NCI-H1417 treated with DMSO at 0.1 percent for 48 hours (cell line): ENCODE data around the gene GJC1.

Experiments used
- DNase-seq: peaks from one replicate; lab custom pipeline; 2025; lab: John Stamatoyannopoulos, UW

Gene GJC1

DNA sequence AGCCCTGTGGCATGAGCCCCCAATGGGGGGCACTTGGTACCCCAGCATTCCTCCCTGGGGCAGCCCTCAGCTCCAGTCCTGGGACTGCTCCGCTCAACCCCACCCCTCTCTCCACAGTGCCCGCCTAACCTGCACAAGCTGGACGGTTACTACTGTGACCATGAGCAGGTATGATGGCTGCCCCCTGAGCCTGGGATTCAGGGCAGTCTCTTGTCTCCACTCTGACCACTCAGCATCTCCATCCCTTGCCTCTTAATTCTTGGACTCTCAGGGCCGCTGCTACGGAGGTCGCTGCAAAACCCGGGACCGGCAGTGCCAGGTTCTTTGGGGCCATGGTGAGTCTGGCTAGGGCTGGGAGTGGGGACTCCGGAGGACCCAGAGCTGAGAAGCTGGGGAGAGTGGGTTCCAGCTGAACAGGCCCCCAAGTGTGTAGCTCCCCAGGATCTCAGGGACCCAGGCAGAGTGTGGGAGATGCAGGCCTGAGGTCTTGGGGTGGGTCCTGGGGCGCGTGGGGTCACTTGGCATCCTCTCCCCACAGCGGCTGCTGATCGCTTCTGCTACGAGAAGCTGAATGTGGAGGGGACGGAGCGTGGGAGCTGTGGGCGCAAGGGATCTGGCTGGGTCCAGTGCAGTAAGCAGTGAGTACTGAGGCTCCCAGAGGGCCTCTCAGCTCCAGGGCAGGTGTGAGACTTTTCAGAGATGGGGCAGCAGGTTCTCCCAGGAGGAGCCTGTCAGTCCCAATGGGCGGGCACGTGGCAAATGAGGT lies 53.3 kb downstream of the GJC1 start:
- DNase-seq, result no peak

DNA sequence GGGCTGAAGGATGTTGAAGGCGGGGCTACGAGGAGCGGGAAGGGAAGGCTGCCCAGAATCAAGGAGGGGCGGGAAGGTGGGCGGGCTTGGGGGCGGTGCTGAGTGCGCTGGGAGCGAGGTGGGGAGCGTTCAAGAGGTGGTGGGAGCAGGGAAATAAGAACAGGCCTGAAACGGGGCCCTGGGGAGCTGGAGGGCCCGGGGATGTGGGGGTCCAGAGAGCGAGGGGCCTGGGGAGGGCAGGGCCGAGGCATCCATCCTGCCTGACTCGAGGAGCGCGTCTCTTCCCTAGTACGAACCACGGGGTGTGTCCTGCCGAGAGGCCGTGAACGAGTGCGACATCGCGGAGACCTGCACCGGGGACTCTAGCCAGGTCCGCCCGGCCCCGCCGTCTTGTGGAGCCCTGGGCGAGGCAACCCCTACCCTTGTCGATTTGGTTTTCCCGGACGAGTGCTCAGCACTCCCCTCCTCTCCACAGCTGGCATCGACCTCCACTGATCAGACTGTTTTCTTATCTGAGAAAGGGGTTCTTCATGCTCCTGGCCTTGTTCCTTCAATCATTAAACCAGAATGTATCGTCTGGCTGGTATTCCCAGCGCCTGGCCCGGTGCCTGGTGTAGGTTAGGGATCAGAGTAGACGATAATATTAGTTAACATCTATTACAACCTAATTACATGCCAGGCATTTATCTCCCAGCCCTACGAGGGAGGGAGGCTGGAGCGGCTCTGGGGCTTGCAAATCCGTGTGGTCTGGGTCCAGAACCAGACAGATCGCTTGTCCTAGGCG lies 54.1 kb downstream of the GJC1 start:
- no peak for DNase-seq

DNA sequence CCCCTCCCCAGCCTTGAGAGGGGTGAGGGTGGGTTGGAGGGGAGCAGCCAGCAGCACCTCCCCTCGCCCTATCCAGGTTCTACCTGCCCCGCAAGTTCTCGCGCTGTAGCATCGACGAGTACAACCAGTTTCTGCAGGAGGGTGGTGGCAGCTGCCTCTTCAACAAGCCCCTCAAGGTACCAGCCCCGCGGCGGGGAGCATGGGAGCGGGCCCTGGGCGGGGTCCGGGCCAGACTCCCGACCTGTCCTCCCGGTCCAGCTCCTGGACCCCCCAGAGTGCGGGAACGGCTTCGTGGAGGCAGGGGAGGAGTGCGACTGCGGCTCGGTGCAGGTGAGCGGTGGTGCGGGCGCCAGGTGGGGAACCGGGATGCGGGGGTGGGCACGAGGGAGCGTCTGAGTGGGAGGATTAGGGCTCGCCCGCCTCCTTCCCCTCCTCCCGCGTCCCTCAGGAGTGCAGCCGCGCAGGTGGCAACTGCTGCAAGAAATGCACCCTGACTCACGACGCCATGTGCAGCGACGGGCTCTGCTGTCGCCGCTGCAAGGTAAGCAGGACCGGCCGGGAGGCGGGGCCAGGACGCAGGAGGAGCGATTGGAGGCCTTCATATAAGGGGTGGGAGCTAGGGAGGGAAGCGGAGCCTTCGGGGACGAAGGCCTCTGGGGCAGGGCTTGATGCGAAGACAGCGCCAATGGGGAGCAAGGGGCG lies 54.8 kb downstream of the GJC1 start:
- peak; percentile 91 for DNase-seq

DNA sequence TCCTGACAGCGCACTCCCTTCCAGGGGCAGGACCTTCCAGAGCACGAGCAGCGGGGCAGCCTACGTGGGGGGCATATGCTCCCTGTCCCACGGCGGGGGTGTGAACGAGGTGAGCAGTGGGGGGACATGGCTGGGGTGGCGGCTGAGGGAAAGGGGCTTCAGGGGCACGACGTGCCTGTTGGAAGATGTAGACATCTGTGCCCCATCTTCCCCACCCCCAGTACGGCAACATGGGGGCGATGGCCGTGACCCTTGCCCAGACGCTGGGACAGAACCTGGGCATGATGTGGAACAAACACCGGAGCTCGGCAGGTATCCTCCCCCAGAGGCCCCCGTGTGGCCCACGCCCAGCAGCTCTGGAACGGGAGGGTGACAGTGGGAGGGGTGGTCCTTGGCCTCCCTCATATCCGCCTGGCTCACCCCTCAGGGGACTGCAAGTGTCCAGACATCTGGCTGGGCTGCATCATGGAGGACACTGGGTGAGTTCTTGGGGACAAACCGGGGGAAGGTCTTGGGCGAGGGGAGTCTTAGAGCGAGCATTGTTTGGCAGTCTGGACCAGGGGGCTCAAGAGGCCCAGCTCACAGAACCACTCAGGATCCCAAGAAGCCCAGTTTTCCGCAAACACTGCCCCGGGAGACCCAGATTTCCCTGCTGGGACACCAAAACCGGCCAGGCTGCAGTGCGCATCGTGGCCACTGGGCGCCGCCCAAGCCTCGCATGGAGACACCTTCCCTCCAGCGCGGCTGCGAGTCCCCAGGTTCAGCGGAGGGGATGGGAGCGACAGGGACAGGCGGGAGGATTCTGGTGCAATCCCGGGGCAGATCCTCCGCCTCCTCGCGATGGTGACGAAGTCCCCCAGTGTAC lies 55.6 kb downstream of the GJC1 start:
- peak; percentile 4 for DNase-seq

DNA sequence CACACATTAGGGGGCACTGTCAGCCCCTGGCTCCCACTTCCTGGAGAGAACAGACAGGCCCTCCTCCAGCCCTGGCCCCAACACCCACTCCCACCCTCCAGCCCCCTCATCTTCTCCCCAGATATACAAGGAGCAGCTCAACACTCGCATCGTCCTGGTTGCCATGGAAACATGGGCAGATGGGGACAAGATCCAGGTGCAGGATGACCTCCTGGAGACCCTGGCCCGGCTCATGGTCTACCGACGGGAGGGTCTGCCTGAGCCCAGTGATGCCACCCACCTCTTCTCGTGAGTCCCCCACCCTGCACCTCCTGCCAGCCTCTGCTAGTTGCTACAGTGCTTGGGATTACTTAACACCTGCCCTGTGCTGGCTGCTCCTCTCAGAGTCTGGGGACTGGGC lies 56.9 kb downstream of the GJC1 start:
- DNase-seq, result no peak

DNA sequence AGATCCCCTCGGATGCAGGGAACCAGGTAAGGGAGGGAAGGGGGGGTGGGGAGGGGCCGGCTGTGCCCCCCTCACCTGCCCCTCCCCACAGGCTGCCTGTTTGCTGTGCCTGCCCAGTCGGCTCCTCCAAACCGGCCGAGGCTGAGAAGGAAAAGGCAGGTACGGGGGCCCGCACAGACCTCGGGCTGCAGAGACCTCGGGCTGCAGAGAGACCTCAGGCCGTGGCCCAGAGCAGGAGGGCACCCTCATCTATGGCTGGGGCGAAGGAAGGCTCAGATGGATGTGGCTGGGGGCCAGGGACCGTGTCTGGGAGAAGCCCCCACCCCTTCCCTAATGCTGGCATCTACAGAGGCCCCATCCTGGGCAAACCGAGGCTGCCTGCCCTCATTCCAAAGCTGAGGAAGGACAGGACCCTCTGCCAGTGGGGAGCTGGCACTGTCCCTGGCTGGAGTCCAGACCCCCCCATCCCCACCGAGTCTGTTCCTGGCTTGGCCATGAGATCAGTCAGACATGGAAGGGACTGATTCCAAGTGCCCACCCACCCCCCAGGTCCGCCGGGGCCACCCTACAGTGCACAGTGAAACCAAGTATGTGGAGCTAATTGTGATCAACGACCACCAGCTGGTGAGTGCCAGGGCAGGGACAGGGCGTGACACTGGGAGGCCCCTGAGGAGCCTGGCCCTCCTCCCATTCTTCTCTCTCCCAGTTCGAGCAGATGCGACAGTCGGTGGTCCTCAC lies 57.6 kb downstream of the GJC1 start:
- DNase-seq, result no peak

DNA sequence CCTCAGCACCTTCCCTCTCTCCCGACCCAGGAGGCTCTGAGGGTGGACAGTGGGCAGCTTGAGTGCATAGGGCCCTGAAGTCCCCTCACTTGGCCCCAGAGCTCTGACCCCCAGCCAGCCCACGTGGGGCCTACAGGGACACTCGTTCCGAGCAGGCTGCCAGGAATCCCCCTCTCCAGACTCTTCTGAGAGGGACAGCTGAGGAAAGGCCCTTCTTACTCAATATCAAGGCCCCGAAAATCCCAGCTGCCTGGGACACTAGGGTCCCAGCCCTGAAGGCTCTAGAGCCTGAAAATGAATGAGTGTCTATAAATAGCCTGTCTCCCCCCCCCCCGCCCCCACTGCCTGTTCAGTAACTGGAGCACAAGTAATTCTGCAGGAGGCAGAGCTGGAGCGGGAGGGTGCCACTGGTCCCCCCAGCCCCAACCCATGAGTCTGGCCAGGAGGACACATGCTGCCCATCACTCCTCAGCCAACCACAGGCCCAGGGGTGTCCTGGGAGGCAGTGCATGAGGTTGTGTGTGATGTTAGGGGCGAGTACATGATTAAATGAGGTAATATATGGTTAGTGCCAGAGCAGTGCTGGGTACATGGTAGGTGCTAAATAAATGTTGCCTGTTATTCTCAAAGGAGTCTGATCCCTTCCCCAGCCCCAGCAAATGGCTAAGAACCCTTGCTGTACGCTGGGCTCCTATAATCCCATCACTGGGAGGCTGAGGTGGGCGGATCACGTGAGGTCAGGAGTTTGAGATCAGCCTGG lies 59.7 kb downstream of the GJC1 start:
- no peak for DNase-seq

DNA sequence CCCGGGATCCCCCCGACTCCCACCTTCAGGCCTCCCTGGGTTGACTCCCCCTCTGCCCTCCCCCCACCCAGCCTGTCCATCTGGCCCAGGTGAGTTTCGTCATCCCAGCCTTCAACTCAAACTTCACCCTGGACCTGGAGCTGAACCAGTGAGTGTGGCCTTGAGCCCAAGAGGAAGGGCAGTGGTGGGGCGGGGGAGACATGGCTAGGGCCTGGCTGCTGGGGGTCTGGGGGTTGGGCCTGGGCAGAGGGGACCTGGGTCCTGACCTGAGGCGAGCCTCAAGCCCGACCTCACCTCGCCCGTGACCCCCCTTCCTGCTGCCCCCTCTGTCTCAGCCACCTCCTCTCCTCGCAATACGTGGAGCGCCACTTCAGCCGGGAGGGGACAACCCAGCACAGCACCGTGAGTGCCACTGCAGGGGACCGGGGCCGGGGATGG lies 60.4 kb downstream of the GJC1 start:
- DNase-seq, result no peak

DNA sequence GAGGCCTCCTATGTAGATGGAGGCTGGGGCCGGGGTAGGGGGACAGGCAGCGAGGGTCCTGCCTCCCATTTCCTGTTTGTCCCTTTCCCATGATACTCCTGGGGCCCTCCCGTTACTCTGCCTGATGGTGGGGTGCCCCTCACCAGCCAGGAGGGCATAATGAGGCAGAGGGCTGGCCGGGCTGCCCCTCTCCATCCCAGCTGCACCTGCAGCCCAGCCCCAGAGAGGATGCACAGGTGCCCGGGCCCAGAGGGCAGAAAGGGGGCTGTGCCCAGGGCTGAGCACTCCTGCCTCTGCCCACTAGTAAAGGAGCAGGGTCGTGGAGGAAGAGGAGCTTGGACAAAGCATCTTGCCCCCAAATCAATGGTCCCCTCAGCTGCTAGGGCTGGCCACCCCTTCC lies 60.9 kb downstream of the GJC1 start:
- DNase-seq, result no peak

DNA sequence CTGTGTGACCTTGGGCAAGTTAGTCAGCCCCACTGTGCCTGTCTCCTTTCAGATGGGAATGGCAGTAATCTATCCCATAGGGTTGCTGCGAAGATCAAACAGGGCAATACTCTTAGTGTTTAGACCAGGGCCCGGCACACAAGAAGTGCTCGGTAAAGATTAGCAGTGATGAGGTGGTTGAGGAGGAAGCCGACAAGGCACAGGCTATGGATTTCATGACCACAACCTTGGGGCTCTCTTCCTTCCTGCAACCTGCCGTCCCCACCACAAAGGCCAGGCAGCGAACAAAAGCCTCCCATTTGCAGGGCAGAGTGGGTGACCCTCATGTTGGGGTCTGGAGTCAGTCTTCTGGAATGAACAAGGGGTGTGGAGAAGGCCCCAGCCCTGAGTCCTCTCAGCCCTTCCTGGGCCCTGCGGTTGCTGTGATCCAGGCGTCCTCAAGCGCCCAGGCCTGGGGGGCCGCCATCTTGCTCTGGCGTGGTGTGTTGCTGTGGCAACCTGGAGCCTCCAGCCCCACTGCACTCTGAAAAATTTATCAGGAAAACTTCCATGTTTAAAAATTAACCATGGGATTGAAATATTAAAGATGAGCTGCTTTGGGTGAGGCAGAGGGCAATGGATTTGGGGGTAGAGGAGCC lies 61.5 kb downstream of the GJC1 start:
- no peak for DNase-seq

DNA sequence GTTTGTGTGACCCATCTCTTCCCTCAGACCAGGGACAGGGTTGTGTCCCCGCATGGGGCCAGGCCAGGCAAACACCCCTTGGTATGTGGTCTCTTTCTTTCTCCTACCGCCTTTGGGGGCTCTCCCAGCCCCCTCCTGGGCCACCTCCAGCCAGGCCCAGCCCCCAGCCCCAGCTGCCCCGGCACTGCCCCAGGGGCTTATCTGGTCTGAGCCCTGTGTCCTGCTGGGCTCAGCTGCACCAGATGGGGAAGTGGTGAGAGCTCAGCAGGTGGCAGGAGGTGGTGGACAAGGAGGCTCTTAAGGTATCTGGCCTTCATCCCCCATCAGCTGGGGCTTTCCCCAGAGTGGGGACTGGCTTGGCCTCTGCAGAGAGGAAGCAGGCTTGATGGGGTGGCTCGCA lies 62.6 kb downstream of the GJC1 start:
- no peak for DNase-seq

DNA sequence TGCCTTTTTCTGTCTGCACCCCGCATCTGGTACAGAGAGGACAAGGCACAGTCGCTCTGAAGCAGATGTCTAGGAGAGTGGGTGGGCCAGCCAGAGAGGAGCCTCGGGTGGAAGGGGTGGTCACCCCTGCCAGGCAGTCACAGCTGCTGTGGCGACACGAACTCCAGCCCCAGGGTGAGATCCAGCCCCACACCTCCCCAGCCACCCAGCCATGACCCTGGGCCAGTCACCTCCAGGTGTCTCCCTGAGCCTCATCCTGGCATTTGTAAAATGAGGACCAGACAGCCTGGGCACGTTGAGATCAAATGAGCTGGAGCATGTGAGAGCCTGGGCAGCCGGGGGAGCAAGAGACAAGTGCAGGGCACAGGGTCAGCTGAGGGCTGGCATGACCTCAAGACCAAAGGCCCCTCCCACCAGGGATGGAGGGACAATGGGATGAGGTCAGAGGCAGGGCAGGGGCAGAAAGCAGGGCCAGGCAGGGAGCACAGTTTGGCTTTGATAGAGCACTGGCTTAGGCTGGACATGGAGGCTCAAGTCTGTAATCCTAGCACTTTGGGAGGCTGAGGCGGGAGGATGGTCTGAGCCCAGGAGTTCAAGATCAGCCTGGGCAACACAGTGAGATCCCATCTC lies 63.6 kb downstream of the GJC1 start:
- DNase-seq, result no peak

DNA sequence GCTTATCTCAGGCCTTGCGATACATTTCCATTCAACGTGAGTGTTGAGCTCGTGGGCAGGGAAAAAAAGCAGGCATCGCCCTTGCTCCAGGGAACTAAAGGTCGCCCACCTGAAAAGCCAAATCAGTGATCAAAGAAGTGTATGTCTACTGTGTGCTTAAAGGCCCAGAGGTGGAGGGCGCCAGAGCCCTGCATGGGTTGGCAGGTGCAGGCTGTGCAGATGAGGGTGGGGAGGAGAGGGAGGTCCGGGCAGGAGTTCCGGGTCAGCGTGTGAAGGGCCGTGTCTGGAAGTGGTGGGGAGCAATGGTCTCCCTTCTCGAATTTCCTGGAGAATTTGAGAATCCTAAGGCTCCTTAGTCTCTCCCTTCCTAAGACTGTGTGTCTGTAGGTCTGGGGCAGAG lies 64.1 kb downstream of the GJC1 start:
- DNase-seq, result no peak

DNA sequence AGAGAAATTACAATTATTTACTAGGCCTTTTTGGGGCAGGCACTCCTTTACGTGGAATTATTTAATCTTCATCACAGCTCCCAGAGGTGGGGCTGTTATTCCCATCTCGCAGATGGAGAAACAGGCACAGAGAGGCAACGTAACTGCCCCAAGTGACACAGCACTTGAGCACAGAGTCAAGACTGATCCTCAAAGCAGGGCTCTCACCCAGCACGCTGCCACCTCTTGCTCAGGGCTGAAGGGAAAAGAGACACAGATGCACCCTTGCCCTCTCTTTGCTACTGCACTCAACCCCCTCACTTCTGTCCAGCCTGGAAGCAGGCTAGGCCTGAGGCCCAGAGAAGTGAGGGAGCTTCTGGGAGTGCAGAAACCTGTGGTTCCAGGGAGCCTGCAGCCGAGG lies 66.9 kb downstream of the GJC1 start:
- DNase-seq, result no peak

DNA sequence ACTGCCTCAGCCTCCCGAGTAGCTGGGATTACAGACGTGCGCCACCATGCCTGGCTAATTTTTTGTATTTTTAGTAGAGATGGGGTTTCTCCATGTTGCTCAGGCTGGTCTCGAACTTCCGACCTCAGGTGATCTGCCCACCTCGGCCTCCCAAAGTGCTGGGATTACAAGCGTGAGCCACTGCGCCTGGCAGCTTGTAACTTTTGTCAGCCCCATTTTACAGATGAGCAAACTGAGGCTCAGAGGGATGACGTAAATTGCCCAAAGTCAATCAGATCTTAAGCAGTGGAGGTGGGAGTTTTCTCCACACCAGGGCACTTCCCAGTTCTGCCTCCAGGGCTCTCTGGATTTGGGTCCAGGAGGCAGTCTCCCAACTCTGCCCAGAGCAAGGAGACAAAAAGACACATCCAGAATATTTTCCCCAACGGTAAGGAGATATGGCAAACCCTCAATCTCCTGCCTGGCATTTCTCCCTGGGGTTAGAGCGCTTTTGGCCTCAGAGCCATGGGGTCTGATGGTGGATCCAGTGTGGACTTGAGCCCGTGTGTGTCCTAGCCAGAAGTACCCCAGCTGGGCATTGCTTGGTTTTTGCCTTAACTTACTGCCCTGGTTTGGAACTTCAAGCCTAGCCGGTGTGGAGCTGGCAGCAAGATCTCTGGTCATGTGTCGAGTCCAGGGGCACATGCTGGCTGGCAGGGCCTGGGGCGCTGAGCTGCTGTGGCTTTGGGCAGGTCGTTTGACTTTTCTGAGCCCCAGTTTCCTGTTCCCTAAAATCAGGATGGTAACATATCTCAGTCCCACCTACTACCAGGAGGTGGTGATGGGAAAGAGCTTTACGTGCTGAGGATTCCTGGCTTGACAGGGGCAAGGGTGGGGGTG lies 67.9 kb downstream of the GJC1 start:
- no peak for DNase-seq

DNA sequence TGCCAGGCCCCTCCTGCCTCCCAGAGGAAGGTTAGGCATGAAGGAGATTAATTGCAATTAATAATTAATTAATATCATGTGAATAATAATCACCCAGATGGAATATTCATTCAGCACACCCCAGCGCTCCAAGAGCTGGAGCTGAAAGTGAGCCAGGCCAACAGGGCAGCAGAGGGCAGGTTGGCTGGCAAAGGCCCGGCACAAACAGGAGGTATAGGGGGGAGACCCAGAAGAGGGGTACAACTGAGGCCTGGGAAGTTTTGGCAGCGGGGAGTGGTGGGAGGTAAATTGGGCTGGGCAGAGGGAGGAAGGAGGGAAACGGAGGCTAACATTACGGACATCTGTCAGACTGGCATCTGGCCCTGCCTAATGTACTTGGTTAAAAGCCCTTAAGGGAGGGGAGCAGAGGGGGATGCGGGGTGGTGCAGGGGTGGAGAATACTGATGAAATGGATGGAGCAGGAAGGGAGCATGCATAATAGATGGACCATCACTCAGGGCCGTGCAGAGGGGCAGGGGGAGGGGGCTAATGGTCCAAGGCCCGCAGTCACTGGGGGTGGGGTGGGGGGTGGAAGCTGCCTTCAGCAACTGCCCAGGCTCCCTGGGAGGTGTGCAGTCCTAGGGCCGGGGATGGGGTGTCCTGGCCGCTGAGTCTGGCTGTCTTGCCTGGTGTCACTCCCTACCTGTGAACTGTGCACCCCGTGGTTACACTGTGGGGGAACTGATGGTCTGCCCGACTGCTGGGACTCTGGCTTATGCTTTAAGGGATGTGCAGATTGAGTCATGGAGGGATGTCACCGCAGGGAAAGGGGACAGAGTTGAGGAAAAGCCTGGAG lies 69.4 kb downstream of the GJC1 start:
- DNase-seq, result no peak

DNA sequence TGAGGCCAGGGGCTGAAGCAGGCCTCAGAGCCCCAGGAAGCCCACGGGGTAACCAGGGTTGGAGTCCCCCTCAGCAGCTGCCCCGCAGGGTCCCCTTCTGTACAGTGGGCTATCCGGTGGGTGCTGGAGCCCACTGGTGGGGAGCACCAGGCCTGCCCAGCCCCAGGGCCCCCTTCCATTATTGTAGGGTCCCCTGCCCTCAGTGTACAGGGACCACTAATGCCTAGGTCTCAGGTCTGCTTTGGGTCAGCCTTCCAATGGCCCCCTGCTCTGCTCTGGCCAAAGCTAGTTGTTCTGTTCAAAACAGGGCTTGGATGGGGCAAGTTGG lies 70.2 kb downstream of the GJC1 start:
- DNase-seq, result no peak
